ENCODE results near the gene C18orf63.

C18orf63 gene

DNA sequence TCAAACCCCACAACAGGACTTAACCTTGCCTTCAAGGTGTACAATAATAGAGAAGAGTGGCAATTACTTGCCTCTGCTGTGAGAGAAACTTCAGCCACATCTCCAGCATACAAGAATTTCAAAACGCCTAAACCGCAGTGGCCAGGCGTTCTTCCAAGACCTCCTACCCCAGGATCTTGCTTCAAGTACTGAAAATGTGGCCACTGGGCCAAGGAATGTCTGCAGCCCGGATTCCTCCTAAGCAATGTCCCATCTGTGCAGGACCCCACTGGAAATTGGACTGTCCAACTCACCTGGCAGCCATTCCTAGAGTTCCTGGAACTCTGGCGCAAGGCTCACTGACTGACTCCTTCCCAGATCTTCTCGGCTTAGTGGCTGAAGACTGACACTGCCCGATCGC, 21.1 kb upstream of the C18orf63 start:
- no peak overlapping the region for H3K4me2 ChIP-seq (ENCODE audit: low read length)
- H3K79me2 ChIP-seq (ENCODE audit: control insufficient read depth, low read length): peaks cover 11% of the 10 kb centered on the region
- peaks cover 16% of the 10 kb centered on the region for H3K4me1 ChIP-seq (ENCODE audit: control insufficient read depth, low read length)
- H3F3A ChIP-seq (ENCODE audit: control insufficient read depth, insufficient read depth): no peaks in the 10 kb centered on the region
- no peak overlapping the region for H3K27ac ChIP-seq (ENCODE audit: low read depth, low read length)
- no peaks in the 10 kb centered on the region for H3K9me2 ChIP-seq (replicated peaks; ENCODE audit: control insufficient read depth, low read length)
- H3K9me3 ChIP-seq (ENCODE audit: control insufficient read depth, insufficient read depth, low read length): peaks cover 14% of the 10 kb centered on the region; the same call in 1 of the 2 replicates
- TF ChIP-seq EZH2phosphoT487 (IDR thresholded peaks at IDR 0.05; ENCODE audit: borderline replicate concordance, low read length): no peak
- TF ChIP-seq, protein P1, sequence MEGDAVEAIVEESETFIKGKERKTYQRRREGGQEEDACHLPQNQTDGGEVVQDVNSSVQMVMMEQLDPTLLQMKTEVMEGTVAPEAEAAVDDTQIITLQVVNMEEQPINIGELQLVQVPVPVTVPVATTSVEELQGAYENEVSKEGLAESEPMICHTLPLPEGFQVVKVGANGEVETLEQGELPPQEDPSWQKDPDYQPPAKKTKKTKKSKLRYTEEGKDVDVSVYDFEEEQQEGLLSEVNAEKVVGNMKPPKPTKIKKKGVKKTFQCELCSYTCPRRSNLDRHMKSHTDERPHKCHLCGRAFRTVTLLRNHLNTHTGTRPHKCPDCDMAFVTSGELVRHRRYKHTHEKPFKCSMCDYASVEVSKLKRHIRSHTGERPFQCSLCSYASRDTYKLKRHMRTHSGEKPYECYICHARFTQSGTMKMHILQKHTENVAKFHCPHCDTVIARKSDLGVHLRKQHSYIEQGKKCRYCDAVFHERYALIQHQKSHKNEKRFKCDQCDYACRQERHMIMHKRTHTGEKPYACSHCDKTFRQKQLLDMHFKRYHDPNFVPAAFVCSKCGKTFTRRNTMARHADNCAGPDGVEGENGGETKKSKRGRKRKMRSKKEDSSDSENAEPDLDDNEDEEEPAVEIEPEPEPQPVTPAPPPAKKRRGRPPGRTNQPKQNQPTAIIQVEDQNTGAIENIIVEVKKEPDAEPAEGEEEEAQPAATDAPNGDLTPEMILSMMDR (IDR thresholded peaks at IDR 0.05; ENCODE audit: low read depth, low read length, poor library complexity, severe bottlenecking): no peak
- no peaks in the 10 kb centered on the region for H4K20me1 ChIP-seq (ENCODE audit: control insufficient read depth, insufficient read depth, low read depth, low read length)
- H3K36me3 ChIP-seq (ENCODE audit: control insufficient read depth, low read length): no peaks in the 10 kb centered on the region
- H3K4me3 ChIP-seq (ENCODE audit: low read length): no peak overlapping the region
- H3K27me3 ChIP-seq (ENCODE audit: control insufficient read depth, low read length): no peaks in the 10 kb centered on the region

- H3K4me3 ChIP-seq (ENCODE audit: low read length): no peak overlapping the region
- H3K27me3 ChIP-seq (ENCODE audit: control insufficient read depth, low read length): peaks cover 22% of the 10 kb centered on the region
- H4K20me1 ChIP-seq (ENCODE audit: control insufficient read depth, insufficient read depth, low read depth, low read length): no peaks in the 10 kb centered on the region
- no peaks in the 10 kb centered on the region for H3K9me2 ChIP-seq (replicated peaks; ENCODE audit: control insufficient read depth, low read length)
- no peaks in the 10 kb centered on the region for H3K4me1 ChIP-seq (ENCODE audit: control insufficient read depth, low read length)
- H3K4me2 ChIP-seq (ENCODE audit: low read length): no peak overlapping the region
- no peak for TF ChIP-seq EZH2phosphoT487 (IDR thresholded peaks at IDR 0.05; ENCODE audit: borderline replicate concordance, low read length)
- TF ChIP-seq, protein P1 (IDR thresholded peaks at IDR 0.05; ENCODE audit: low read depth, low read length, poor library complexity, severe bottlenecking): no peak
- H3K9me3 ChIP-seq (ENCODE audit: control insufficient read depth, insufficient read depth, low read length): no peaks in the 10 kb centered on the region
- no peaks in the 10 kb centered on the region for H3K79me2 ChIP-seq (ENCODE audit: control insufficient read depth, low read length)
- no peak overlapping the region for H3K27ac ChIP-seq (ENCODE audit: low read depth, low read length)
- no peaks in the 10 kb centered on the region for H3K36me3 ChIP-seq (ENCODE audit: control insufficient read depth, low read length)
- H3F3A ChIP-seq (ENCODE audit: control insufficient read depth, insufficient read depth): no peaks in the 10 kb centered on the region
Observed at GRCh38 chr18:74299162-74299561, 16.5 kb upstream of the C18orf63 start.

DNA sequence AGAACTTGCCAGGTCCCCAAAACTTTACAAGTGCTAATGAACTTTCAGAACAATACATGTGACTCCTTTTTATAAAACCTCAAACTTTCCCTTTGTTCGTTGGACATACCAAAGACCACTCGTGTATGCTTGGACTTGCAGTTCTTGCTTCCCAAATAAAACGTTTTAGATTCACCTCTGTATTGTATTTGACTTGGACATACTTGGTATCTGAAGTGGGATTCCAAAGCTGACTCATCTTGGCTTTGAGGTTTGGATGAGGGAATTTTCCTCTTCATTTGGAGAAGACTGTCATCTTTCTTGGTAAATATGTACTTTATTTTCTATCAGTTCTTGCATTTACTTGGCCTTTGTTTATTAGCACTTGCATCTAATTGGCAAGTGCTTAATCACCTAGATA, 15.9 kb upstream of the C18orf63 start:
- Histone ChIP-seq H3F3A (ENCODE audit: control insufficient read depth, insufficient read depth) (no peaks in the 10 kb centered on the region), H3K36me3 (ENCODE audit: control insufficient read depth, low read length) (no peaks in the 10 kb centered on the region), H3K4me2 (ENCODE audit: low read length) (no peak overlapping the region), H3K27me3 (ENCODE audit: control insufficient read depth, low read length) (peaks cover 22% of the 10 kb centered on the region), H3K9me2 (replicated peaks; ENCODE audit: control insufficient read depth, low read length) (no peaks in the 10 kb centered on the region), H4K20me1 (ENCODE audit: control insufficient read depth, insufficient read depth, low read depth, low read length) (no peaks in the 10 kb centered on the region), H3K27ac (ENCODE audit: low read depth, low read length) (no peak overlapping the region), H3K79me2 (ENCODE audit: control insufficient read depth, low read length) (no peaks in the 10 kb centered on the region), H3K4me3 (ENCODE audit: low read length) (no peak overlapping the region), H3K9me3 (ENCODE audit: control insufficient read depth, insufficient read depth, low read length) (no peaks in the 10 kb centered on the region), H3K4me1 (ENCODE audit: control insufficient read depth, low read length) (no peaks in the 10 kb centered on the region)
- TF ChIP-seq EZH2phosphoT487 (IDR thresholded peaks at IDR 0.05; ENCODE audit: borderline replicate concordance, low read length): no peak
- TF ChIP-seq, protein P1 (IDR thresholded peaks at IDR 0.05; ENCODE audit: low read depth, low read length, poor library complexity, severe bottlenecking): no peak

DNA sequence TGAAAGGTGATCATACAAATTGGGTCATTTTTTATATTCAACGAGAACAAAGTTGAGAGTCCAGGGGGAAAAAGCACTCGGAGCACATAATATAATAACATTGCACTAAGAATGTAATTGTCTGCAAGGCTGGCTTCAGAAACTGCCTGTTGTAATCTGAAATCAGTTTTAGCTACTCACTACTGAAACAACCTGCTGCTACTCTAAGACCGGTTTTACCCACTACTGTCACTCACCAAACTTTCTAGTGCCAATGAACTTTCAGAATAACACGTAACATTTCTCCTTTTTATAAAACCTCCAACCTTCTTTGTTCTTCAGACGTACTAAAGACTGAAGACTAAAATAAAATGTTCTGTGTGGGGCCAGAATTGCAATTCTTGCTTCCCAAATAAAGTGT, 12.3 kb upstream of the C18orf63 start:
- H3K27ac ChIP-seq (ENCODE audit: low read depth, low read length): no peak overlapping the region
- H3K36me3 ChIP-seq (ENCODE audit: control insufficient read depth, low read length): no peaks in the 10 kb centered on the region
- no peak overlapping the region for H3K4me3 ChIP-seq (ENCODE audit: low read length)
- no peaks in the 10 kb centered on the region for H3K79me2 ChIP-seq (ENCODE audit: control insufficient read depth, low read length)
- peaks cover 29% of the 10 kb centered on the region for H3K27me3 ChIP-seq (ENCODE audit: control insufficient read depth, low read length)
- H3K4me2 ChIP-seq (ENCODE audit: low read length): no peak overlapping the region
- TF ChIP-seq EZH2phosphoT487 (IDR thresholded peaks at IDR 0.05; ENCODE audit: borderline replicate concordance, low read length): no peak
- no peaks in the 10 kb centered on the region for H4K20me1 ChIP-seq (ENCODE audit: control insufficient read depth, insufficient read depth, low read depth, low read length)
- H3F3A ChIP-seq (ENCODE audit: control insufficient read depth, insufficient read depth): no peaks in the 10 kb centered on the region
- no peaks in the 10 kb centered on the region for H3K9me3 ChIP-seq (ENCODE audit: control insufficient read depth, insufficient read depth, low read length)
- H3K9me2 ChIP-seq (replicated peaks; ENCODE audit: control insufficient read depth, low read length): no peaks in the 10 kb centered on the region
- no peaks in the 10 kb centered on the region for H3K4me1 ChIP-seq (ENCODE audit: control insufficient read depth, low read length)

All from DOHH2 (cell line).